ENCODE measurements around the gene GRB2. TPM values are rescaled to one million over a fixed set of nuclear protein-coding genes. Genes with fewer than 3 reads are reported as not detected.

GRB2 gene
- total RNA-seq, 1 donor from 2014 or later: 181 TPM

DNA sequence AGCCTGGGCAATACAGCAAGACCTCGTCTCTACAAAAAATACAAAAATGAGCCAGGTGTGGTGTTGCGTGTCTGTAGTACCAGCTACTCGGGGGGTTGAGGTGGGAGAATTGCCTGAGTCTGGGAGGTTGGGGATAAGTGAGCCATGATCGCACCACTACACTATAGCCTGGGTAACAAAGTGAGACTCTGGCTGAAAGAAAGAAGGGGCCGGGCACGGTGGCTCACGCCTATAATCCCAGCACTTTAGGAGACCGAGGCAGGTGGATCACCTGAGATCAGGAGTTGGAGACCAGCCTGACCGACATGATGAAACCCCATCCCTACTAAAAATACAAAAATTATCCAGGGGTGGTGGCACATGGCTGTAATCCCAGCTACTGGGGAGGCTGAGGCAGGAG is 10.5 kb upstream of the GRB2 start:
- Histone ChIP-seq H3K4me3 (no peak overlapping the region), H3K4me1 (peaks cover 10% of the 10 kb centered on the region), H3K27ac (no peak overlapping the region), H3K36me3 (no peaks in the 10 kb centered on the region), H3K27me3 (ENCODE audit: low read depth) (no peaks in the 10 kb centered on the region), H3K9me3 (no peaks in the 10 kb centered on the region)
- ATAC-seq: no peak
- TF ChIP-seq, protein P1, sequence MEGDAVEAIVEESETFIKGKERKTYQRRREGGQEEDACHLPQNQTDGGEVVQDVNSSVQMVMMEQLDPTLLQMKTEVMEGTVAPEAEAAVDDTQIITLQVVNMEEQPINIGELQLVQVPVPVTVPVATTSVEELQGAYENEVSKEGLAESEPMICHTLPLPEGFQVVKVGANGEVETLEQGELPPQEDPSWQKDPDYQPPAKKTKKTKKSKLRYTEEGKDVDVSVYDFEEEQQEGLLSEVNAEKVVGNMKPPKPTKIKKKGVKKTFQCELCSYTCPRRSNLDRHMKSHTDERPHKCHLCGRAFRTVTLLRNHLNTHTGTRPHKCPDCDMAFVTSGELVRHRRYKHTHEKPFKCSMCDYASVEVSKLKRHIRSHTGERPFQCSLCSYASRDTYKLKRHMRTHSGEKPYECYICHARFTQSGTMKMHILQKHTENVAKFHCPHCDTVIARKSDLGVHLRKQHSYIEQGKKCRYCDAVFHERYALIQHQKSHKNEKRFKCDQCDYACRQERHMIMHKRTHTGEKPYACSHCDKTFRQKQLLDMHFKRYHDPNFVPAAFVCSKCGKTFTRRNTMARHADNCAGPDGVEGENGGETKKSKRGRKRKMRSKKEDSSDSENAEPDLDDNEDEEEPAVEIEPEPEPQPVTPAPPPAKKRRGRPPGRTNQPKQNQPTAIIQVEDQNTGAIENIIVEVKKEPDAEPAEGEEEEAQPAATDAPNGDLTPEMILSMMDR (IDR thresholded peaks at IDR 0.05): no peak
- intact Hi-C loops (cut with DNase I): no loop called here
- DNase-seq: no peak

DNA sequence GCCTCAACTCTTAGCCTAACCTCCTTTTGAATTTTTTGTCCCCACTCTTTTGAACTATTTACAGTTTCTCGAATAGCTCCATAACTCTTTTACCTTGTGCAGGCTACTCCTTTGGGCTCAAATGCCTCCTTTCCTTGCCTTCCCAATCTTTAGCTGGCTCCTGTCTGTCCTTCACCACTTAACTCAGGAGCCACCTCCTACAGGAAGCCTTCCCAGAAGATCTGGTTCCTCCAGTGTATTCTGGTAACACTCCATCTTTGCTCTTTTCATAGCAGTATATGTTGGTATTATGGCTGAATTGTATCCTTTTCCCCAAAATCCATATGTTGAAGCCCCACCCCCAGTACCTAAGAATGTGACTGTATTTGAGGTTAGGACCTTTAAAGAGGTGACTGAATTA is 9.0 kb upstream of the GRB2 start:
- Histone ChIP-seq H3K9me3 (no peaks in the 10 kb centered on the region), H3K4me1 (peaks cover 10% of the 10 kb centered on the region), H3K4me3 (no peak overlapping the region), H3K27me3 (ENCODE audit: low read depth) (no peaks in the 10 kb centered on the region), H3K36me3 (no peaks in the 10 kb centered on the region), H3K27ac (no peak overlapping the region)
- ATAC-seq (no peak), DNase-seq (no peak)
- TF ChIP-seq, protein P1 (IDR thresholded peaks at IDR 0.05): no peak
- intact Hi-C loops (cut with DNase I): no loop called here

DNA sequence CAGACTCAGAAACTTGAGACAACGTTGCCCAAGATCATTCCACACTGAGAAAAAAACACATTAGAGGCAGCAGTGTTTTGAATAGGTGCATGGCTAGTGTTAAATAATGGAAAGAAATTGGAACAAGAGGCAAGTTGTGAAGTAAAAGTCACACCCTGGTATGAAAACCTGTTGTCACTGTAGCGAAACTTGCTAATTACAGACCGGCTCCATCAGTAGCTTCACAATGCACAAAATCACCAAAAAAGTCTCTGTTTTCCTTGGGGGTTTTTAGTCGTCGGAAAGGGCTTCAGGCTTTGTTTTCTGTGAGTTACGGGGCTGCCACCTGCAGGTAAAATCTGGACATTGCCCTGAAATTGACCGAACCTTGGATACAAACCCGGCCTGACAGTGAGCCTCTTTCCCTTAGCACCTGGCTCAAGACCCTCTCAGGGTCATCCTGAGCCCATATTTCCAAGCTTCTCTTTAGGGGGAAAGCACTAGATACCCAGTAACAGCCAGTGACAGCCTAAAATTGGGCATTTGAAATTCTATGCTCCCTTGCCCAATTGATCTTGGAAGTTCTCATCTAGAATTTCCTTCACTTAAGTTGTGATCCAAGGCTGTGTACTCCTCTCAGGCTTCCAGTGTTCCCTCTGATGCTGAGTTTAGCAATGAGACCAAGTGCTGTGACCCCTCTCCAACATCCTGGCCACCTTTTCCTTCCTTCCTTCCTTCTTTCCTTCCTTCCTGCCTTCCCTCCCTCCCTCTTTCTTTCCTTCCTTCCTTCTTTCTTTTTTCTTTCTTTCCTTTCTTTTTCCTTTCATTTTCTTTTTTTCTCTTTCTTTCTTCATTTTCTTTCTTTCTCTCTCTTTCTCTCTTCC is 7.2 kb upstream of the GRB2 start:
- Histone ChIP-seq H3K27me3 (ENCODE audit: low read depth) (no peaks in the 10 kb centered on the region), H3K9me3 (no peaks in the 10 kb centered on the region), H3K4me1 (peaks cover 10% of the 10 kb centered on the region), H3K4me3 (no peak overlapping the region), H3K36me3 (no peaks in the 10 kb centered on the region), H3K27ac (no peak overlapping the region)
- ATAC-seq: peak; percentile 75 to 83
- DNase-seq: no peak
- TF ChIP-seq, protein P1 (IDR thresholded peaks at IDR 0.05): peak; percentile 78
- intact Hi-C loops (cut with DNase I): no loop called here

DNA sequence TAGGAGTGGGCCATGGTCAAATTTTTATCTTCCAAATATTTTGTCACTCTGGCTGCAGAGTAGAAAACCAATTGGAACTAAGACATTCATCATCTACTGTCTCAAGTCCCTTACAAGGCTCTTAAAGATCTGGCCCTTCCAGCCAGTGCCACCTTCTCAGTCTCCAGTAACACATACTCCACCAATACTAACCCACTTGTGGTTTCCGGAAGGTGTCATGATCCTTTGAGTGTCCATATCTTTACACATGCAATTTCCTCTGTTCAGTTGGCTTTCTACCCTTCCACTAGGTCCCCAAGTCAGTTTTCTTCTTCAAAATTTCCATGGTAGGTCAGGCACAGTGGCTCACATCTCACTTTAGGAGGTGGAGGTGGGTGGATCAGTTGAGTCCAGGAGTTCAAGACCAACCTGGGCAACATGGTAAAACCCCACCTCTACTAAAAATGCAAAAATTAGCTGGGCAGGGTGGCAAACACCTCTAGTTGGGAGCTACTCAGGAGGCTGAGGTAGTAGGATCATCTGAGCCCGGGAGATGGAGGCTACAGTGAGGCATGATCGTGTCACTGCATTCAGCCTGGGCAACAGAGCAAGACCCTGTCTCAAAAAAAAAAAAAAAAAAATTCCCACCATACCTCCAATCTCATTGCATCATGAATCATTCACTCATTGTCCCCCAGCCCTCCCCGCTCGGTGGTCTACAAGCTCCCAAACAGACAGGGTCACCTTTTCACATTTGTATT is 6.0 kb upstream of the GRB2 start:
- Histone ChIP-seq H3K27me3 (ENCODE audit: low read depth) (no peaks in the 10 kb centered on the region), H3K36me3 (no peaks in the 10 kb centered on the region), H3K4me3 (no peak overlapping the region), H3K4me1 (peaks cover 18% of the 10 kb centered on the region), H3K9me3 (no peaks in the 10 kb centered on the region), H3K27ac (no peak overlapping the region)
- ATAC-seq (no peak), DNase-seq (no peak)
- intact Hi-C loops (cut with DNase I): no loop called here
- TF ChIP-seq, protein P1 (IDR thresholded peaks at IDR 0.05): no peak

DNA sequence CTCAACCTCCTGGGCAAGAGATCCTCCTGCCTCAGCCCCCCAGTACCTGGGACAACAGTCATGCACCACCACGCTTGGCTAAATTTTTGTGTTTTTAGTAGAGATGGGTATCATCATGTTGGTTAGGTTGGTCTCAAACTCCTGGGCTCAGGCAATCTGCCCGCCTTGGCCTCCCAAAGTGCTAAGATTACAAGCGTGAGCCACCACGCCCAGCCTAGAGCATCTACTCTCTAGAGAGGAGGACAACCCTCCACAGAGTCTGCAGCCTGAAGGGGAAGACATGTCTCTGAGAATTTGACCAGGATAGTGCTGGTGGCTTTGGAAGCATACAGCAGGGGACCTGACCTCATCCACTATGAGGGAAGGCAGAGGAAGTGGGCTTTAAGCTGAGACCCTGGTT is 4.7 kb upstream of the GRB2 start:
- H3K27ac ChIP-seq: no peak overlapping the region
- H3K4me3 ChIP-seq: no peak overlapping the region
- H3K9me3 ChIP-seq: no peaks in the 10 kb centered on the region
- no peaks in the 10 kb centered on the region for H3K36me3 ChIP-seq
- no peaks in the 10 kb centered on the region for H3K27me3 ChIP-seq (ENCODE audit: low read depth)
- TF ChIP-seq, protein P1 (IDR thresholded peaks at IDR 0.05): no peak
- intact Hi-C loops (cut with DNase I): no loop called here
- DNase-seq (no peak), ATAC-seq (no peak)
- peaks cover 23% of the 10 kb centered on the region for H3K4me1 ChIP-seq
